GM23338 (cell line): ENCODE results near the gene C15orf40. TPM values are rescaled to one million over a fixed set of nuclear protein-coding genes. Genes with fewer than 3 reads are reported as not detected.
A peak's percentile ranks its signal among the peaks of the same experiment; 100 is the strongest.

Experiments
- ATAC-seq: fragments of 200-7000 bp; cut with Tn5 transposase; 3 replicates; pipeline ENCODE4 v1.9.1; 2020
- DNase-seq: peaks from one replicate; pipeline ENCODE4 v3.0.0-alpha.2; 2015; ENCODE audit warnings: low spot score
- H2AFZ ChIP-seq: fragments of 200-600 bp; sonication (generic); 2 replicates; pipeline ENCODE4 v1.8.0; 2016; ENCODE audit warnings: antibody characterized with exemption, mild to moderate bottlenecking, moderate library complexity
- H3F3A ChIP-seq: fragments of 200-600 bp; sonication (generic); replicated peaks from 2 replicates; pipeline ENCODE4 v1.8.0; 2017; ENCODE audit warnings: antibody characterized with exemption, mixed run types, low read depth
- H3K27ac ChIP-seq: fragments of 200-600 bp; sonication (generic); 2 replicates; pipeline ENCODE4 v1.6.1; 2016; ENCODE audit warnings: low read depth
- H3K27me3 ChIP-seq: fragments of 200-600 bp; sonication (generic); 2 replicates; pipeline ENCODE4 v1.8.0; 2016; ENCODE audit warnings: mild to moderate bottlenecking, mixed run types, moderate library complexity; ENCODE audit not compliant: insufficient read depth
- H3K36me3 ChIP-seq: fragments of 200-600 bp; sonication (generic); 2 replicates; pipeline ENCODE4 v1.8.0; 2016; ENCODE audit warnings: mild to moderate bottlenecking; ENCODE audit not compliant: insufficient read depth
- H3K4me1 ChIP-seq: fragments of 200-600 bp; sonication (generic); 2 replicates; pipeline ENCODE4 v1.8.0; 2016; ENCODE audit warnings: mild to moderate bottlenecking, moderate library complexity; ENCODE audit not compliant: insufficient read depth
- H3K4me2 ChIP-seq: fragments of 200-600 bp; sonication (generic); 2 replicates; pipeline ENCODE4 v1.7.1; 2017; ENCODE audit warnings: mixed run types
- H3K4me3 ChIP-seq: fragments of 200-600 bp; sonication (generic); 2 replicates; pipeline ENCODE4 v1.6.1; 2016; ENCODE audit warnings: mixed run types
- H3K79me2 ChIP-seq: fragments of 200-600 bp; sonication (generic); replicated peaks from 2 replicates; pipeline ENCODE4 v1.8.0; 2017; ENCODE audit warnings: mild to moderate bottlenecking; ENCODE audit not compliant: insufficient read depth
- H3K9me2 ChIP-seq: fragments of 200-600 bp; sonication (generic); 2 replicates; pipeline ENCODE4 v1.8.0; 2017; ENCODE audit not compliant: insufficient read depth
- H4K20me1 ChIP-seq: fragments of 200-600 bp; sonication (generic); replicated peaks from 2 replicates; pipeline ENCODE4 v1.8.0; 2017; ENCODE audit warnings: mild to moderate bottlenecking; ENCODE audit not compliant: insufficient read depth
- H3K27ac Mint-ChIP-seq: 2 replicates; pipeline ENCODE4 v1.8.0; 2020; ENCODE audit warnings: inconsistent platforms, mild to moderate bottlenecking, moderate library complexity, mixed read lengths
- H3K27me3 Mint-ChIP-seq: 3 replicates; pipeline ENCODE4 v1.8.0; 2022; ENCODE audit warnings: low read depth, mild to moderate bottlenecking, moderate library complexity, mixed read lengths, inconsistent platforms; ENCODE audit not compliant: insufficient read depth, poor library complexity
- H3K36me3 Mint-ChIP-seq: 3 replicates; pipeline ENCODE4 v1.8.0; 2021; ENCODE audit warnings: low read depth, mild to moderate bottlenecking, inconsistent platforms, moderate library complexity, mixed read lengths
- H3K4me1 Mint-ChIP-seq: 3 replicates; pipeline ENCODE4 v1.8.0; 2020; ENCODE audit warnings: mild to moderate bottlenecking, inconsistent platforms, mixed read lengths
- H3K4me3 Mint-ChIP-seq: 3 replicates; pipeline ENCODE4 v1.8.0; 2021; ENCODE audit warnings: moderate library complexity, mild to moderate bottlenecking, inconsistent platforms, mixed read lengths
- H3K9me3 Mint-ChIP-seq: 3 replicates; pipeline ENCODE4 v1.8.0; 2020; ENCODE audit warnings: moderate library complexity, mild to moderate bottlenecking, inconsistent platforms, mixed read lengths
- CREB1 ChIP-seq: fragments of 250-450 bp; sonication (Bioruptor Pico); IDR thresholded peaks from 2 replicates; pipeline ENCODE4 v1.5.0; 2020; ENCODE audit warnings: low read depth, mild to moderate bottlenecking, moderate library complexity
- EZH2 ChIP-seq: fragments of 200-600 bp; sonication (generic); IDR thresholded peaks from one replicate; pipeline ENCODE4 v1.8.0; 2017; ENCODE audit warnings: antibody characterized with exemption, mild to moderate bottlenecking, low read depth; ENCODE audit not compliant: unreplicated experiment
- JUNB ChIP-seq: IDR thresholded peaks from one replicate; pipeline ENCODE4 v1.6.1; 2016; ENCODE audit warnings: antibody characterized with exemption; ENCODE audit not compliant: unreplicated experiment
- NANOG ChIP-seq: IDR thresholded peaks from 2 replicates; pipeline ENCODE4 v1.6.1; 2016; ENCODE audit warnings: antibody characterized with exemption, borderline replicate concordance
- POLR2AphosphoS5 ChIP-seq: IDR thresholded peaks from 2 replicates; pipeline ENCODE4 v1.6.1; 2016; ENCODE audit warnings: antibody characterized with exemption, low read depth
- polyA plus RNA-seq: library from polyadenylated mRNA; unstranded; fragments of >200 nt; fragmentation: Nextera tagmentation; extraction: Ambion mirVana; gene quantifications from 2 replicates; pipeline ENCODE4 v1.2.1, GENCODE V29; 2016
- total RNA-seq: library from RNA; depleted of rRNA; stranded (reverse); fragments of >200 nt; shearing (Covaris generic); gene quantifications from 2 replicates; pipeline ENCODE4 v1.2.3, GENCODE V29; 2014
- TF ChIP-seq, protein P1 (sequence below): IDR thresholded peaks from 2 replicates; pipeline ENCODE4 v1.6.1; 2016; ENCODE audit warnings: antibody characterized with exemption
- TF ChIP-seq, protein P2 (sequence below): IDR thresholded peaks from one replicate; pipeline ENCODE4 v1.6.1; 2018; ENCODE audit warnings: antibody characterized with exemption; ENCODE audit not compliant: unreplicated experiment
- TF ChIP-seq, protein P3 (sequence below): fragments of 250-450 bp; sonication (Bioruptor Pico); IDR thresholded peaks from 2 replicates; pipeline ENCODE4 v1.5.0; 2020; ENCODE audit warnings: mild to moderate bottlenecking, moderate library complexity

C15orf40 gene
- total and polyA plus RNA-seq, 2 experiments from 2014 or later, result 7.3 to 26.3 TPM

DNA sequence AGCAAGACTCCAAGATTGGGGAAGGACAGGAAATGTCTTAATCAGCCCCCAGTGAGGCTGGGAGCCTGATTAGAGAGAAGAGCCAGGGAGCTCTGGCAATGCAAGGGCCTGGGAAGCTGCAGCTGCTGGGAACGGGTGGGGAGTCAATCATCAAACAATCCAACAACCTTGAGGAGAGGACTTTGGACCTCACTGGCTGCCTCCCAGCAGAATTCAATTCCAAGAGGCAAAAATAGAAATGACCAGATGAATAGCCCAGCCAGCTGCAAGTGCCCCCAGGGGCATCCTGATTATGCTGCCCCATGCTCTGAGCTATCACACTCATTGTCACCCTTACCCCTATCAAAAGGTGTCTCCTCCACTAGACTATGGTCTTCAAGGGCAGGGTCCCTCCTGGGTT is 52.8 kb downstream of the C15orf40 start (continued):
- no peak for TF ChIP-seq NANOG
- TF ChIP-seq, protein P1, sequence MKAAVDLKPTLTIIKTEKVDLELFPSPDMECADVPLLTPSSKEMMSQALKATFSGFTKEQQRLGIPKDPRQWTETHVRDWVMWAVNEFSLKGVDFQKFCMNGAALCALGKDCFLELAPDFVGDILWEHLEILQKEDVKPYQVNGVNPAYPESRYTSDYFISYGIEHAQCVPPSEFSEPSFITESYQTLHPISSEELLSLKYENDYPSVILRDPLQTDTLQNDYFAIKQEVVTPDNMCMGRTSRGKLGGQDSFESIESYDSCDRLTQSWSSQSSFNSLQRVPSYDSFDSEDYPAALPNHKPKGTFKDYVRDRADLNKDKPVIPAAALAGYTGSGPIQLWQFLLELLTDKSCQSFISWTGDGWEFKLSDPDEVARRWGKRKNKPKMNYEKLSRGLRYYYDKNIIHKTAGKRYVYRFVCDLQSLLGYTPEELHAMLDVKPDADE, result no peak
- no peak for TF ChIP-seq CREB1 (CRISPR knock-in tag)
- no peak for TF ChIP-seq POLR2AphosphoS5
- TF ChIP-seq, protein P2, sequence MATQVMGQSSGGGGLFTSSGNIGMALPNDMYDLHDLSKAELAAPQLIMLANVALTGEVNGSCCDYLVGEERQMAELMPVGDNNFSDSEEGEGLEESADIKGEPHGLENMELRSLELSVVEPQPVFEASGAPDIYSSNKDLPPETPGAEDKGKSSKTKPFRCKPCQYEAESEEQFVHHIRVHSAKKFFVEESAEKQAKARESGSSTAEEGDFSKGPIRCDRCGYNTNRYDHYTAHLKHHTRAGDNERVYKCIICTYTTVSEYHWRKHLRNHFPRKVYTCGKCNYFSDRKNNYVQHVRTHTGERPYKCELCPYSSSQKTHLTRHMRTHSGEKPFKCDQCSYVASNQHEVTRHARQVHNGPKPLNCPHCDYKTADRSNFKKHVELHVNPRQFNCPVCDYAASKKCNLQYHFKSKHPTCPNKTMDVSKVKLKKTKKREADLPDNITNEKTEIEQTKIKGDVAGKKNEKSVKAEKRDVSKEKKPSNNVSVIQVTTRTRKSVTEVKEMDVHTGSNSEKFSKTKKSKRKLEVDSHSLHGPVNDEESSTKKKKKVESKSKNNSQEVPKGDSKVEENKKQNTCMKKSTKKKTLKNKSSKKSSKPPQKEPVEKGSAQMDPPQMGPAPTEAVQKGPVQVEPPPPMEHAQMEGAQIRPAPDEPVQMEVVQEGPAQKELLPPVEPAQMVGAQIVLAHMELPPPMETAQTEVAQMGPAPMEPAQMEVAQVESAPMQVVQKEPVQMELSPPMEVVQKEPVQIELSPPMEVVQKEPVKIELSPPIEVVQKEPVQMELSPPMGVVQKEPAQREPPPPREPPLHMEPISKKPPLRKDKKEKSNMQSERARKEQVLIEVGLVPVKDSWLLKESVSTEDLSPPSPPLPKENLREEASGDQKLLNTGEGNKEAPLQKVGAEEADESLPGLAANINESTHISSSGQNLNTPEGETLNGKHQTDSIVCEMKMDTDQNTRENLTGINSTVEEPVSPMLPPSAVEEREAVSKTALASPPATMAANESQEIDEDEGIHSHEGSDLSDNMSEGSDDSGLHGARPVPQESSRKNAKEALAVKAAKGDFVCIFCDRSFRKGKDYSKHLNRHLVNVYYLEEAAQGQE, result no peak
- TF ChIP-seq JUNB, result no peak

DNA sequence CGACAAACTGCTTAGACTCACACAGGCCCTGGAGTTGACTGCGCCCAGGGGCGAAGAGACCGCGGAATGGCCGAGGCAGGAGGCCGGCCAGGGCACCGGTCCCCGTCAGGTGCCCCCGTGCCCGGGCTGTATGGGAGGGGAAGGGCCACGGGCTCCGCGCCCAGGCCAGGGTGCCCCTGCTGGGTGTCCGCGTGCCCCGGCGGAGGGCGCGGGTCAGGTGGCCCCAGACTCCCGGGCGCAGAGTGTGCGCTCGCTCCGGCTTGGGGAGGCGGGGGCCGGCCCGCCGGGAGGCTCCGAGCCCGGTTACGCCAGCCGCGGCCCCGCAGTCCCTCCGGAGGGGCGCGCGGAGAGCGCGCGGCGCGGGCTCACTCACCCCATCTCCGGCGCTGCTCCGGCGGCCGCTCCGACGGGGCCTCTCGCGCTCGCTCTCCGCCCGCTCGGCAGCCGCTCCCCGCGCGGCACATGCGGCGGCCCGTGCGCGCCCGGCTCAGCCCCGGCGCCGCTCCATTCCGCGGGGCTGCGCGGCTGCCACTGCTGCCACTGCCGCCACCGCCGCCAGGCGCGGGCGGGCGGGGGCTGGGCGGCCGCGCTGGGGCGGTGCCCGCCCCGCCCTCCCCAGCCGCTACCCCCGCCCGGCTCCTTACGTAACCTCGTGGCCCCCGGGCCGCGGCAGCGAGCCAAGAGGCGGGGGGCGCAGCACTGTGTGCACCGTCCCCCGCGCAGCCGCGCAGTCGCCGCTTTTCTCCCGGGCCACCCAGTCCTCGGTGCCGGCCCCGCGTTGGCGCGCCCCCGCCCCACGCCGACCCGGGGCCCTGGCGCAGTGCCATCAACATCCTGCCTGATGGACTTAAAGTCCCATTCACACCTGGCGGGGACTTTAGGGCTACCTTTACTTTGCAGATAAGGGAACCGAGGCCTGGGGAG is 59.0 kb downstream of the C15orf40 start, which contains the start of gene HOMER2:
Gene HOMER2 (minus strand): TSS at position 563 of the 924 bp plus-strand sequence. CDS start 185 bp downstream, at position 378.
- ATAC-seq (peak; percentile 77), DNase-seq (peak; percentile 68)
- Histone ChIP-seq H3K4me3 (peak within 1 kb of the TSS; percentile 80), H4K20me1 (no peaks in the 10 kb centered on the region), H3K27me3 (peaks cover 29% of the 10 kb centered on the region), H2AFZ (peak within 1 kb of the TSS; percentile 100), H3F3A (peaks cover 16% of the 10 kb centered on the region; the same call in 1 of the 2 replicates), H3K4me1 (no peaks in the 10 kb centered on the region), H3K4me2 (peak within 1 kb of the TSS; percentile 93), H3K79me2 (no peaks in the 10 kb centered on the region), H3K27ac (no peak within 1 kb of the TSS), H3K36me3 (no peaks in the 10 kb centered on the region), H3K9me2 (no peaks in the 10 kb centered on the region)
- TF ChIP-seq POLR2AphosphoS5 (no peak), EZH2 (peak; percentile 54)
- TF ChIP-seq, protein P3, sequence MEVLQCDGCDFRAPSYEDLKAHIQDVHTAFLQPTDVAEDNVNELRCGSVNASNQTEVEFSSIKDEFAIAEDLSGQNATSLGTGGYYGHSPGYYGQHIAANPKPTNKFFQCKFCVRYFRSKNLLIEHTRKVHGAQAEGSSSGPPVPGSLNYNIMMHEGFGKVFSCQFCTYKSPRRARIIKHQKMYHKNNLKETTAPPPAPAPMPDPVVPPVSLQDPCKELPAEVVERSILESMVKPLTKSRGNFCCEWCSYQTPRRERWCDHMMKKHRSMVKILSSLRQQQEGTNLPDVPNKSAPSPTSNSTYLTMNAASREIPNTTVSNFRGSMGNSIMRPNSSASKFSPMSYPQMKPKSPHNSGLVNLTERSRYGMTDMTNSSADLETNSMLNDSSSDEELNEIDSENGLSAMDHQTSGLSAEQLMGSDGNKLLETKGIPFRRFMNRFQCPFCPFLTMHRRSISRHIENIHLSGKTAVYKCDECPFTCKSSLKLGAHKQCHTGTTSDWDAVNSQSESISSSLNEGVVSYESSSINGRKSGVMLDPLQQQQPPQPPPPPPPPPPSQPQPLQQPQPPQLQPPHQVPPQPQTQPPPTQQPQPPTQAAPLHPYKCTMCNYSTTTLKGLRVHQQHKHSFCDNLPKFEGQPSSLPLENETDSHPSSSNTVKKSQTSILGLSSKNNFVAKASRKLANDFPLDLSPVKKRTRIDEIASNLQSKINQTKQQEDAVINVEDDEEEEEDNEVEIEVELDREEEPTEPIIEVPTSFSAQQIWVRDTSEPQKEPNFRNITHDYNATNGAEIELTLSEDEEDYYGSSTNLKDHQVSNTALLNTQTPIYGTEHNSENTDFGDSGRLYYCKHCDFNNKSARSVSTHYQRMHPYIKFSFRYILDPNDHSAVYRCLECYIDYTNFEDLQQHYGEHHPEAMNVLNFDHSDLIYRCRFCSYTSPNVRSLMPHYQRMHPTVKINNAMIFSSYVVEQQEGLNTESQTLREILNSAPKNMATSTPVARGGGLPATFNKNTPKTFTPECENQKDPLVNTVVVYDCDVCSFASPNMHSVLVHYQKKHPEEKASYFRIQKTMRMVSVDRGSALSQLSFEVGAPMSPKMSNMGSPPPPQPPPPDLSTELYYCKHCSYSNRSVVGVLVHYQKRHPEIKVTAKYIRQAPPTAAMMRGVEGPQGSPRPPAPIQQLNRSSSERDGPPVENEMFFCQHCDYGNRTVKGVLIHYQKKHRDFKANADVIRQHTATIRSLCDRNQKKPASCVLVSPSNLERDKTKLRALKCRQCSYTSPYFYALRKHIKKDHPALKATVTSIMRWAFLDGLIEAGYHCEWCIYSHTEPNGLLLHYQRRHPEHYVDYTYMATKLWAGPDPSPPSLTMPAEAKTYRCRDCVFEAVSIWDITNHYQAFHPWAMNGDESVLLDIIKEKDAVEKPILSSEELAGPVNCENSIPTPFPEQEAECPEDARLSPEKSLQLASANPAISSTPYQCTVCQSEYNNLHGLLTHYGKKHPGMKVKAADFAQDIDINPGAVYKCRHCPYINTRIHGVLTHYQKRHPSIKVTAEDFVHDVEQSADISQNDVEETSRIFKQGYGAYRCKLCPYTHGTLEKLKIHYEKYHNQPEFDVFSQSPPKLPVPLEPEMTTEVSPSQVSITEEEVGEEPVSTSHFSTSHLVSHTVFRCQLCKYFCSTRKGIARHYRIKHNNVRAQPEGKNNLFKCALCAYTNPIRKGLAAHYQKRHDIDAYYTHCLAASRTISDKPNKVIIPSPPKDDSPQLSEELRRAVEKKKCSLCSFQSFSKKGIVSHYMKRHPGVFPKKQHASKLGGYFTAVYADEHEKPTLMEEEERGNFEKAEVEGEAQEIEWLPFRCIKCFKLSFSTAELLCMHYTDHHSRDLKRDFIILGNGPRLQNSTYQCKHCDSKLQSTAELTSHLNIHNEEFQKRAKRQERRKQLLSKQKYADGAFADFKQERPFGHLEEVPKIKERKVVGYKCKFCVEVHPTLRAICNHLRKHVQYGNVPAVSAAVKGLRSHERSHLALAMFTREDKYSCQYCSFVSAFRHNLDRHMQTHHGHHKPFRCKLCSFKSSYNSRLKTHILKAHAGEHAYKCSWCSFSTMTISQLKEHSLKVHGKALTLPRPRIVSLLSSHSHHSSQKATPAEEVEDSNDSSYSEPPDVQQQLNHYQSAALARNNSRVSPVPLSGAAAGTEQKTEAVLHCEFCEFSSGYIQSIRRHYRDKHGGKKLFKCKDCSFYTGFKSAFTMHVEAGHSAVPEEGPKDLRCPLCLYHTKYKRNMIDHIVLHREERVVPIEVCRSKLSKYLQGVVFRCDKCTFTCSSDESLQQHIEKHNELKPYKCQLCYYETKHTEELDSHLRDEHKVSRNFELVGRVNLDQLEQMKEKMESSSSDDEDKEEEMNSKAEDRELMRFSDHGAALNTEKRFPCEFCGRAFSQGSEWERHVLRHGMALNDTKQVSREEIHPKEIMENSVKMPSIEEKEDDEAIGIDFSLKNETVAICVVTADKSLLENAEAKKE (CRISPR knock-in tag), result no peak
- Mint-ChIP-seq H3K4me1 (peaks cover 5% of the 10 kb centered on the region; the same call in 2 of the 3 replicates), H3K9me3 (no peaks in the 10 kb centered on the region), H3K27ac (no peak within 1 kb of the TSS), H3K4me3 (peak within 1 kb of the TSS; percentile 74), H3K36me3 (no peaks in the 10 kb centered on the region), H3K27me3 (peaks cover 9% of the 10 kb centered on the region)
